Mucosa of stomach (tissue), 1 donor: Measurements from ENCODE around the gene EP400.

ENCODE experiments used
- H3K27me3 ChIP-seq: one replicate; pipeline ENCODE4 v1.7.0; 2013; ENCODE audit warnings: mild to moderate bottlenecking, low read length; ENCODE audit not compliant: control insufficient read depth, insufficient read depth
- H3K36me3 ChIP-seq: one replicate; pipeline ENCODE4 v1.7.0; 2013; ENCODE audit warnings: low read length; ENCODE audit not compliant: control insufficient read depth, insufficient read depth
- H3K4me1 ChIP-seq: one replicate; pipeline ENCODE4 v1.7.0; 2013; ENCODE audit warnings: mild to moderate bottlenecking, low read length; ENCODE audit not compliant: control insufficient read depth, insufficient read depth
- H3K4me3 ChIP-seq: one replicate; pipeline ENCODE4 v1.7.0; 2013; ENCODE audit warnings: low read length
- H3K9ac ChIP-seq: one replicate; pipeline ENCODE4 v1.7.0; 2013; ENCODE audit warnings: mild to moderate bottlenecking, low read length, moderate library complexity
- H3K9me3 ChIP-seq: one replicate; pipeline ENCODE4 v1.7.0; 2013; ENCODE audit warnings: mild to moderate bottlenecking, low read length, moderate library complexity; ENCODE audit not compliant: control insufficient read depth
- donor health status: Pancreatic carcinoma.

Gene EP400

GRCh38 chr12:131921866-131922769 is 27.6 kb upstream of the EP400 start:
- Histone ChIP-seq H3K4me3 (no peak overlapping the region), H3K36me3 (no peaks in the 10 kb centered on the region), H3K27me3 (no peaks in the 10 kb centered on the region), H3K9ac (no peak overlapping the region), H3K9me3 (no peaks in the 10 kb centered on the region), H3K4me1 (no peaks in the 10 kb centered on the region)

- H3K4me1 ChIP-seq: no peaks in the 10 kb centered on the region
- no peaks in the 10 kb centered on the region for H3K36me3 ChIP-seq
- H3K9me3 ChIP-seq: no peaks in the 10 kb centered on the region
- no peak overlapping the region for H3K4me3 ChIP-seq
- no peak overlapping the region for H3K9ac ChIP-seq
- no peaks in the 10 kb centered on the region for H3K27me3 ChIP-seq
Measured at GRCh38 chr12:131922772-131923171, 27.0 kb upstream of the EP400 start.

- Histone ChIP-seq H3K4me1 (no peaks in the 10 kb centered on the region), H3K9ac (no peak overlapping the region)
Measured at GRCh38 chr12:131923260-131923659, 26.5 kb upstream of the EP400 start.

GRCh38 chr12:131927110-131928079 is 22.3 kb upstream of the EP400 start:
- Histone ChIP-seq H3K9ac (no peak overlapping the region), H3K4me1 (peaks cover 6% of the 10 kb centered on the region), H3K9me3 (no peaks in the 10 kb centered on the region)

More at GRCh38 chr12:131923260-131923659, 26.5 kb upstream of the EP400 start:
- Histone ChIP-seq H3K4me3 (no peak overlapping the region), H3K27me3 (no peaks in the 10 kb centered on the region), H3K9me3 (no peaks in the 10 kb centered on the region), H3K36me3 (no peaks in the 10 kb centered on the region)

GRCh38 chr12:131928080-131928710 is 21.5 kb upstream of the EP400 start:
- H3K4me3 ChIP-seq: peak overlapping the region; percentile 41
- H3K27me3 ChIP-seq: no peaks in the 10 kb centered on the region
- peaks cover 8% of the 10 kb centered on the region for H3K36me3 ChIP-seq
- peak overlapping the region; percentile 66 for H3K9ac ChIP-seq
- no peaks in the 10 kb centered on the region for H3K9me3 ChIP-seq
- peaks cover 6% of the 10 kb centered on the region for H3K4me1 ChIP-seq

More at GRCh38 chr12:131927110-131928079, 22.3 kb upstream of the EP400 start:
- no peaks in the 10 kb centered on the region for H3K27me3 ChIP-seq
- H3K4me3 ChIP-seq: no peak overlapping the region
- peaks cover 6% of the 10 kb centered on the region for H3K36me3 ChIP-seq

- Histone ChIP-seq H3K9ac (peak within 1 kb of the TSS; percentile 75), H3K36me3 (peaks cover 8% of the 10 kb centered on the region), H3K4me1 (peaks cover 6% of the 10 kb centered on the region), H3K9me3 (no peaks in the 10 kb centered on the region), H3K4me3 (peak within 1 kb of the TSS; percentile 74), H3K27me3 (no peaks in the 10 kb centered on the region)
Measured at GRCh38 chr12:131928711-131929580, 20.8 kb upstream of the EP400 start, which contains the start of gene PUS1. Gene PUS1 (plus strand): TSS chr12:131929276. CDS start chr12:131929723, 447 bp downstream.

GRCh38 chr12:131929581-131930456 is 19.9 kb upstream of the EP400 start:
- peaks cover 6% of the 10 kb centered on the region for H3K4me1 ChIP-seq
- H3K27me3 ChIP-seq: no peaks in the 10 kb centered on the region
- peak overlapping the region; percentile 74 for H3K4me3 ChIP-seq
- no peaks in the 10 kb centered on the region for H3K9me3 ChIP-seq
- peak overlapping the region; percentile 75 for H3K9ac ChIP-seq
- peaks cover 8% of the 10 kb centered on the region for H3K36me3 ChIP-seq

GRCh38 chr12:131930510-131930909 is 19.2 kb upstream of the EP400 start:
- no peaks in the 10 kb centered on the region for H3K27me3 ChIP-seq
- H3K36me3 ChIP-seq: peaks cover 8% of the 10 kb centered on the region
- peaks cover 6% of the 10 kb centered on the region for H3K4me1 ChIP-seq
- no peak overlapping the region for H3K4me3 ChIP-seq
- H3K9ac ChIP-seq: no peak overlapping the region
- no peaks in the 10 kb centered on the region for H3K9me3 ChIP-seq

GRCh38 chr12:131933387-131933786 is 16.4 kb upstream of the EP400 start:
- peaks cover 6% of the 10 kb centered on the region for H3K4me1 ChIP-seq
- H3K9me3 ChIP-seq: no peaks in the 10 kb centered on the region
- no peaks in the 10 kb centered on the region for H3K27me3 ChIP-seq
- H3K4me3 ChIP-seq: no peak overlapping the region
- H3K9ac ChIP-seq: no peak overlapping the region
- peaks cover 8% of the 10 kb centered on the region for H3K36me3 ChIP-seq

GRCh38 chr12:131934535-131934934 is 15.2 kb upstream of the EP400 start:
- H3K4me3 ChIP-seq: no peak overlapping the region
- peaks cover 14% of the 10 kb centered on the region for H3K4me1 ChIP-seq
- H3K9me3 ChIP-seq: no peaks in the 10 kb centered on the region
- H3K27me3 ChIP-seq: no peaks in the 10 kb centered on the region
- peaks cover 8% of the 10 kb centered on the region for H3K36me3 ChIP-seq
- no peak overlapping the region for H3K9ac ChIP-seq
